A549 (cell line): ENCODE data around the gene BFSP1.

Experiments
- RCOR1 ChIP-seq: fragments of 150-350 bp; IDR thresholded peaks from 2 replicates; pipeline ENCODE4 v1.6.1; 2014; ENCODE audit warnings: antibody characterized with exemption, low read length, low read depth
- SMC3 ChIP-seq: fragments of >200 bp; sonication (Bioruptor Twin); formaldehyde crosslinking; IDR thresholded peaks from 3 replicates; pipeline ENCODE4 v1.6.1; 2018; ENCODE audit warnings: inconsistent platforms

- no peak for TF ChIP-seq SMC3
- no peak for TF ChIP-seq RCOR1
Observed at GRCh38 chr20:17541996-17542395, 10.8 kb upstream of the BFSP1 start.
